ENCODE results near the gene BAIAP2.

BAIAP2 gene

GRCh38 chr17:81044764-81045589 lies 10.0 kb downstream of the BAIAP2 start:
- peak; percentile 74 for DNase-seq (ENCODE audit: low read depth)
- TF ChIP-seq CTCF (IDR thresholded peaks at IDR 0.05; ENCODE audit: control insufficient read depth, extremely low read depth, insufficient read depth), result no peak
- peak overlapping the region; percentile 22; the same call in 1 of the 2 replicates for H3K4me3 ChIP-seq (ENCODE audit: low read depth, low read length)

- no peak overlapping the region for H3K4me3 ChIP-seq (ENCODE audit: low read depth, low read length)
- no peak for DNase-seq (ENCODE audit: low read depth)
- TF ChIP-seq CTCF (IDR thresholded peaks at IDR 0.05; ENCODE audit: control insufficient read depth, extremely low read depth, insufficient read depth), result no peak
Observed at GRCh38 chr17:81045590-81046095, 10.7 kb downstream of the BAIAP2 start.

- no peak for DNase-seq (ENCODE audit: low read depth)
- no peak overlapping the region for H3K4me3 ChIP-seq (ENCODE audit: low read depth, low read length)
- TF ChIP-seq CTCF (IDR thresholded peaks at IDR 0.05; ENCODE audit: control insufficient read depth, extremely low read depth, insufficient read depth), result no peak
Observed at GRCh38 chr17:81046132-81046769, 11.3 kb downstream of the BAIAP2 start.

- DNase-seq (ENCODE audit: low read depth), result no peak
- H3K4me3 ChIP-seq (ENCODE audit: low read depth, low read length), result no peak overlapping the region
- TF ChIP-seq CTCF (IDR thresholded peaks at IDR 0.05; ENCODE audit: control insufficient read depth, extremely low read depth, insufficient read depth), result no peak
Observed at GRCh38 chr17:81046770-81047359, 11.9 kb downstream of the BAIAP2 start.

GRCh38 chr17:81048827-81049371 lies 13.9 kb downstream of the BAIAP2 start:
- no peak for DNase-seq (ENCODE audit: low read depth)
- H3K4me3 ChIP-seq (ENCODE audit: low read depth, low read length), result no peak overlapping the region
- no peak for TF ChIP-seq CTCF (IDR thresholded peaks at IDR 0.05; ENCODE audit: control insufficient read depth, extremely low read depth, insufficient read depth)

GRCh38 chr17:81049372-81049911 lies 14.5 kb downstream of the BAIAP2 start:
- H3K4me3 ChIP-seq (ENCODE audit: low read depth, low read length), result no peak overlapping the region
- DNase-seq (ENCODE audit: low read depth), result no peak
- TF ChIP-seq CTCF (IDR thresholded peaks at IDR 0.05; ENCODE audit: control insufficient read depth, extremely low read depth, insufficient read depth), result no peak

All from LNCaP clone FGC (cell line).